ENCODE measurements around the gene ARHGAP6.

Gene ARHGAP6

DNA sequence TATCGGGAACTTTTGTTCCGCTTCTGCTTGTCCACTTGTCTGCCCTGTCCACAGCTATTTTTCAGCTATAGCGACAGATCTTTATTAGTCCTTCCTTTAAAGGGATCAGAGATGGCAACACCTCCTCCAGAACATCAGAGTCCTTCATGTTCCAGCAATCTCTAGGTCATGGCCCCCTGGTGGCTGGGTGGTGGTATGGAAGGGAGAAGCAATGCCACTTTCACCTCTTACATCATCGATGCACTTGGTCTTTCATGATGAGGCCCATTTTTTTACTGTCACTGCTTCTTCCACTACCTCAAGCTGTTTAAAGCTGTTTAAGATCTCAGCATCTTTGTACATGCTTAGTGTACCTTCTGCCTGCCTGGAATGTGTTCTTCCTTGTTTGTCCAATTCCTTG, 106.7 kb downstream of the ARHGAP6 start:
- no peaks in the 10 kb centered on the region for H3K4me1 ChIP-seq (ENCODE audit: insufficient read depth, insufficient read length)
- peak; percentile 15 for DNase-seq (ENCODE audit: low read depth, low spot score)
- TF ChIP-seq SUZ12 (IDR thresholded peaks at IDR 0.05; ENCODE audit: extremely low read depth, insufficient read depth, insufficient read length) (no peak), ZNF274 (IDR thresholded peaks at IDR 0.05; ENCODE audit: low read depth, low read length) (no peak), YY1 (IDR thresholded peaks at IDR 0.05; ENCODE audit: insufficient read depth, insufficient read length) (no peak)

DNA sequence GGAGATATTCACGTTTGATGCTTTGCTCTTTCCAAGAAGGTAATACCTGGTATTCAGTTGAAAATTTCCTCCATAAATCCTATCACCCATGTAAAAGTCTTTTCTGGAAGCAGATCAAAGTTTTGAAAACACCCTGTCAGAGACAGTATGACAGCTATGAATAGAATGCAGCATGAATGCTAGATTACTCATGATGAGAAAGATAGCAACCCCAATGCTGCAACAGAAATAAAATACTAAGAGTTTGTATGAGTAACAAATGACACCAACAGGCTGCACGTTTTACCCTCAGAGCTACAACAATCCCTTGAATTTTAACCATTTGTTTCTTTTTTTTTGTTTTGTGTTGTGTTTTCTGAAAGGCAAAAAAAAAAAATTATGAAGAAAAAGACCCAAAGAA, 108.6 kb downstream of the ARHGAP6 start:
- Histone ChIP-seq H3K27me3 (ENCODE audit: insufficient read depth, insufficient read length) (no peaks in the 10 kb centered on the region), H3K4me3 (ENCODE audit: insufficient read length, low read depth) (no peak overlapping the region), H3K9ac (ENCODE audit: insufficient read length, low read depth) (no peak overlapping the region), H3K4me1 (ENCODE audit: insufficient read depth, insufficient read length) (no peaks in the 10 kb centered on the region), H3K9me3 (ENCODE audit: insufficient read depth, low read length) (no peaks in the 10 kb centered on the region), H3K36me3 (ENCODE audit: insufficient read depth, insufficient read length, low read length) (no peaks in the 10 kb centered on the region)
- no peak for DNase-seq (ENCODE audit: low read depth, low spot score)
- TF ChIP-seq SUZ12 (IDR thresholded peaks at IDR 0.05; ENCODE audit: extremely low read depth, insufficient read depth, insufficient read length): no peak

More for the DNA sequence above, 106.7 kb downstream of the ARHGAP6 start:
- no peaks in the 10 kb centered on the region for H3K9me3 ChIP-seq (ENCODE audit: insufficient read depth, low read length)
- no peaks in the 10 kb centered on the region for H3K27me3 ChIP-seq (ENCODE audit: insufficient read depth, insufficient read length)
- no peak overlapping the region for H3K9ac ChIP-seq (ENCODE audit: insufficient read length, low read depth)
- H3K36me3 ChIP-seq (ENCODE audit: insufficient read depth, insufficient read length, low read length): no peaks in the 10 kb centered on the region
- H3K4me3 ChIP-seq (ENCODE audit: insufficient read length, low read depth): no peak overlapping the region

DNA sequence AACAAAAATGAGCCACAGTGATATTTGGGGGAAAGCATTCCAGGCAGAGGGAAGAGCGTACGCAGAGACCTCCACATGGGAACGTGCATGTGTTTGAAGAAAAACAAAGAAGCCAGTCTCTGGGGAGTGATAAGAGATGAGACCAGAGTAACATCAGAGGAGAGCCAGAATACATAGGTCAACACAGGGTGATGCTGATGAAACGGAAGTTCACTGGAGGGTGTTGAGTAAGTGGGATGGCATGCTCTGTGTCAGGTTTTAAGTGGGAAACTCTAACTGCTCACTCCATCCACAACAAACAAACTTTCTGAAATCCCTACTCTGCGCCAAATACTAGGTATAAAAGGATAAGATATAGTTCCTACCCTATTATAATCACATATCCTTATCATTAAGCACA, 110.0 kb downstream of the ARHGAP6 start:
- H3K4me1 ChIP-seq (ENCODE audit: insufficient read depth, insufficient read length): no peaks in the 10 kb centered on the region
- no peak overlapping the region for H3K9ac ChIP-seq (ENCODE audit: insufficient read length, low read depth)
- H3K4me3 ChIP-seq (ENCODE audit: insufficient read length, low read depth): no peak overlapping the region
- no peaks in the 10 kb centered on the region for H3K27me3 ChIP-seq (ENCODE audit: insufficient read depth, insufficient read length)
- no peaks in the 10 kb centered on the region for H3K9me3 ChIP-seq (ENCODE audit: insufficient read depth, low read length)
- TF ChIP-seq YY1 (IDR thresholded peaks at IDR 0.05; ENCODE audit: insufficient read depth, insufficient read length): no peak
- no peak for TF ChIP-seq ZNF274 (IDR thresholded peaks at IDR 0.05; ENCODE audit: low read depth, low read length)
- TF ChIP-seq SUZ12 (IDR thresholded peaks at IDR 0.05; ENCODE audit: extremely low read depth, insufficient read depth, insufficient read length): no peak
- no peak for DNase-seq (ENCODE audit: low read depth, low spot score)
- no peaks in the 10 kb centered on the region for H3K36me3 ChIP-seq (ENCODE audit: insufficient read depth, insufficient read length, low read length)

DNA sequence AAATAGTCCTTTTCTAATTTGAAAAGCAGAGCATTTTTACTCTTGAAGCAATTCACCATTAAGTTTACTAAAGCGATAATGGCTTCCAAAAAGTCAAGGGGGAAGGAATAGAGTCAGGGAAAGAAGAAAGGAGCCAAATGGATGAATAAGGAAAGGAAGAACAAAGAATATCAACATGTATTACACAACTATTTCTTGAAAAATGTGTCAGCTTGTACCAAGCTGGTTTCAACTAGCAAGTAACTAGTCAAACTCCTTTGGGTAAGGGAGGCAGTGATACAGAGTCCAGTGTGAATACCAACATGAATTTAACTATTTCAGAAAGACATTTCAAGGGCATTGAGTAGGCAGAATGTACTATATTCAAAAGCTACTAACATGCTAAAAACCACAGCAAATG, 112.1 kb downstream of the ARHGAP6 start:
- Histone ChIP-seq H3K9me3 (ENCODE audit: insufficient read depth, low read length) (no peaks in the 10 kb centered on the region), H3K27me3 (ENCODE audit: insufficient read depth, insufficient read length) (no peaks in the 10 kb centered on the region), H3K4me1 (ENCODE audit: insufficient read depth, insufficient read length) (no peaks in the 10 kb centered on the region), H3K36me3 (ENCODE audit: insufficient read depth, insufficient read length, low read length) (no peaks in the 10 kb centered on the region), H3K4me3 (ENCODE audit: insufficient read length, low read depth) (no peak overlapping the region), H3K9ac (ENCODE audit: insufficient read length, low read depth) (no peak overlapping the region)
- DNase-seq (ENCODE audit: low read depth, low spot score): no peak
- TF ChIP-seq ZNF274 (IDR thresholded peaks at IDR 0.05; ENCODE audit: low read depth, low read length) (no peak), SUZ12 (IDR thresholded peaks at IDR 0.05; ENCODE audit: extremely low read depth, insufficient read depth, insufficient read length) (no peak), YY1 (IDR thresholded peaks at IDR 0.05; ENCODE audit: insufficient read depth, insufficient read length) (no peak)

DNA sequence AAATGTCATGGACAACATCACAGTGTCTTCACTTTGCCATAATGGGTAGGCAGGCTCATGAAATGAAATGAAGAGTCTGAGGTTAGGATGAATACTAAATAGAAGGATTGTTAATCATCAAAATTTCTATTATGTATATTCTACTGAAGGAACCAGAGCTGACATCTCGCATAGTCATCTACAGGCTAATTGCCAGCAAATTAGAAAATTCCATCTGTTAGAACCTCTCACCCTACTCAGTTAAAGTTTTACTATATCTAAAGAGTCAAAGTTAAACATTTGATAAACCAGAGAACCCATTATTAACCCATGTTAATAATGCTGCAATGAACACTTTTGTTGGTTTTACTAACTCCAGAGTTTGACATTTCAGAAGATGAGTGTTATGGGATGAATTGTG, 114.6 kb downstream of the ARHGAP6 start:
- no peaks in the 10 kb centered on the region; the same call in 1 of the 2 replicates for H3K9me3 ChIP-seq (ENCODE audit: insufficient read depth, low read length)
- no peak for DNase-seq (ENCODE audit: low read depth, low spot score)
- no peak overlapping the region for H3K9ac ChIP-seq (ENCODE audit: insufficient read length, low read depth)
- no peak overlapping the region for H3K4me3 ChIP-seq (ENCODE audit: insufficient read length, low read depth)
- no peaks in the 10 kb centered on the region for H3K27me3 ChIP-seq (ENCODE audit: insufficient read depth, insufficient read length)
- H3K36me3 ChIP-seq (ENCODE audit: insufficient read depth, insufficient read length, low read length): no peaks in the 10 kb centered on the region
- TF ChIP-seq SUZ12 (IDR thresholded peaks at IDR 0.05; ENCODE audit: extremely low read depth, insufficient read depth, insufficient read length) (no peak), ZNF274 (IDR thresholded peaks at IDR 0.05; ENCODE audit: low read depth, low read length) (no peak), YY1 (IDR thresholded peaks at IDR 0.05; ENCODE audit: insufficient read depth, insufficient read length) (no peak)
- H3K4me1 ChIP-seq (ENCODE audit: insufficient read depth, insufficient read length): no peaks in the 10 kb centered on the region

DNA sequence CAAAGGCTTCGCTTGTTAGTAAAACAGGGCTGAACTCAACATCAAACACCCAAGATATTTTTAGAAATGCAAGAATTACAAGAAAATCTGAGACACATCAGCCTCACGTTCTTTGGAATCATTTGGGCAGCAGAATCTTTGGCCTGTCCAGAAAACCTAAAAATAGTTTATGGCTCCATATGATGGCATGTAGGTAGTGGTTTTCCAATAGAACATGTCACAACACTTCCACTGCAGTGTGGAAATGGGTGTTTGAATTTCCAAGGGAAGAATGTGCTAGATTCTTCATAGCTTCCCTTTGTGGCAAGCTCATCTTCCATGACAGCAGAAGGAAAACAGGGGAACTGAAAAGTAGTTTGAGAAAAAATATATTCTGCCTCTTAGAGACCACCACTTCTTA, 118.8 kb downstream of the ARHGAP6 start:
- no peak for TF ChIP-seq ZNF274 (IDR thresholded peaks at IDR 0.05; ENCODE audit: low read depth, low read length)
- Histone ChIP-seq H3K4me3 (ENCODE audit: insufficient read length, low read depth) (no peak overlapping the region), H3K9me3 (ENCODE audit: insufficient read depth, low read length) (peaks cover 5% of the 10 kb centered on the region; the same call in 1 of the 2 replicates), H3K36me3 (ENCODE audit: insufficient read depth, insufficient read length, low read length) (no peaks in the 10 kb centered on the region), H3K27me3 (ENCODE audit: insufficient read depth, insufficient read length) (no peaks in the 10 kb centered on the region), H3K4me1 (ENCODE audit: insufficient read depth, insufficient read length) (no peaks in the 10 kb centered on the region), H3K9ac (ENCODE audit: insufficient read length, low read depth) (no peak overlapping the region)
- no peak for DNase-seq (ENCODE audit: low read depth, low spot score)

DNA sequence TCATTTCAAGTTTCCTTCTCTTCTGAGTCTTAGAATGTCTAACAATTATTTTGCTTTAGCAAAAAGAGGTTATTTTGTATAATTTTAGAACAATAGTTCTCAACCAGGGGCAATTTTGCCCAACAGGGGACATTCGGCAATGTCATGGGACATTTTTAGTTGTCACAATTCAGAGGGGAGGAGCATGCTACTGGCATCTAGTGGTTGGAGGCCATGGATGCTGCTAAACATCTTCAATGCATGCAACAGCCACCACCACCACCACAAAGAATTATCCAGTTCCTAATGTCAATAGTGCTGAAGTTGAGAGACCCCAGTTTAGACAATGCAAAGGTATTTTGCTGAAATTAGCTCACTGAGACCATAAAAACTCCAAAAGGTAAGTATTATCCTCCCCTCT, 122.5 kb downstream of the ARHGAP6 start:
- TF ChIP-seq SUZ12 (IDR thresholded peaks at IDR 0.05; ENCODE audit: extremely low read depth, insufficient read depth, insufficient read length) (no peak), YY1 (IDR thresholded peaks at IDR 0.05; ENCODE audit: insufficient read depth, insufficient read length) (no peak), ZNF274 (IDR thresholded peaks at IDR 0.05; ENCODE audit: low read depth, low read length) (no peak)
- H3K9me3 ChIP-seq (ENCODE audit: insufficient read depth, low read length): peaks cover 5% of the 10 kb centered on the region; the same call in 1 of the 2 replicates
- no peak overlapping the region for H3K4me3 ChIP-seq (ENCODE audit: insufficient read length, low read depth)
- H3K9ac ChIP-seq (ENCODE audit: insufficient read length, low read depth): no peak overlapping the region
- no peaks in the 10 kb centered on the region for H3K36me3 ChIP-seq (ENCODE audit: insufficient read depth, insufficient read length, low read length)
- DNase-seq (ENCODE audit: low read depth, low spot score): no peak
- H3K4me1 ChIP-seq (ENCODE audit: insufficient read depth, insufficient read length): no peaks in the 10 kb centered on the region
- no peaks in the 10 kb centered on the region for H3K27me3 ChIP-seq (ENCODE audit: insufficient read depth, insufficient read length)

DNA sequence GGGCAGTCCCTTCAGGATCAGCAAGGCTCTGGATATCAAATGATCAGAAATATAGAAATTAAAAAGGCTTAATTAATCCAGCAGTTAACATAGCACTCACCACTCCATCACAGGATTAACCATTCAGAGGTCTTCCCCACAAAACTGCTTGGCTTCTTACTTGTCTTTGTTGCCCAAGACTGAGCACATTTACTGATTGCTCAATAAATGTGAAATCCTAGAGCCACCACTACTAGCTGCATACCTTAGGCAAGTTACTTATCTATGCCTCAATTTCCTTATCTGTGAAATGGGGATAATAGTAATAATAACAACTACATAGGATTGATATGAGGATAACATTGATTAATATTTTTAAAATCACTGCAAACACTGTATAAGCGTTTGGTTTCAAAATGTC, 124.2 kb downstream of the ARHGAP6 start:
- H3K9me3 ChIP-seq (ENCODE audit: insufficient read depth, low read length): peaks cover 5% of the 10 kb centered on the region; the same call in 1 of the 2 replicates
- TF ChIP-seq YY1 (IDR thresholded peaks at IDR 0.05; ENCODE audit: insufficient read depth, insufficient read length) (no peak), ZNF274 (IDR thresholded peaks at IDR 0.05; ENCODE audit: low read depth, low read length) (no peak), SUZ12 (IDR thresholded peaks at IDR 0.05; ENCODE audit: extremely low read depth, insufficient read depth, insufficient read length) (no peak)
- H3K36me3 ChIP-seq (ENCODE audit: insufficient read depth, insufficient read length, low read length): no peaks in the 10 kb centered on the region
- H3K4me3 ChIP-seq (ENCODE audit: insufficient read length, low read depth): no peak overlapping the region
- DNase-seq (ENCODE audit: low read depth, low spot score): no peak
- no peak overlapping the region for H3K9ac ChIP-seq (ENCODE audit: insufficient read length, low read depth)
- no peaks in the 10 kb centered on the region for H3K27me3 ChIP-seq (ENCODE audit: insufficient read depth, insufficient read length)
- H3K4me1 ChIP-seq (ENCODE audit: insufficient read depth, insufficient read length): no peaks in the 10 kb centered on the region
